K562 (cell line): Measurements from ENCODE around the gene ZNF691. TPM values are rescaled to one million over a fixed set of nuclear protein-coding genes. Genes with fewer than 3 reads are reported as not detected.

ENCODE experiments used
- BRD9 ChIP-seq: fragments of 450-650 bp; IDR thresholded peaks from 2 replicates; pipeline ENCODE4 v1.6.1; 2018; ENCODE audit warnings: low read depth; ENCODE audit not compliant: partially characterized antibody
- CCAR2 ChIP-seq: fragments of 200-400 bp; formaldehyde crosslinking; IDR thresholded peaks from 2 replicates; pipeline ENCODE4 v1.6.1; 2017; ENCODE audit warnings: mild to moderate bottlenecking, low read depth, low read length
- CXXC5 ChIP-seq: fragments of 250-450 bp; sonication (Bioruptor Pico); IDR thresholded peaks from 2 replicates; pipeline ENCODE4 v1.8.0; 2022; ENCODE audit warnings: inconsistent platforms, mild to moderate bottlenecking, moderate library complexity
- DDX20 ChIP-seq: fragments of 450-650 bp; IDR thresholded peaks from 2 replicates; pipeline ENCODE4 v1.6.1; 2016; ENCODE audit warnings: missing genetic modification characterization, low read depth, mild to moderate bottlenecking, missing compliant biosample characterization, moderate library complexity
- JUN ChIP-seq, 2 experiments: sonication (generic) in 1 of 2; formaldehyde crosslinking in 1 of 2; IDR thresholded peaks; 2 replicates each; pipeline versions ENCODE4 v1.6.1 to v1.8.0; 2012 to 2022; ENCODE audit warnings: borderline replicate concordance in 2 of 2, mild to moderate bottlenecking in 2 of 2, improper control_type of control experiment in 1 of 2, low read depth in 1 of 2, low read length in 1 of 2, missing genetic modification reagents in 1 of 2
- SFPQ ChIP-seq: fragments of 200-400 bp; formaldehyde crosslinking; IDR thresholded peaks from 2 replicates; pipeline ENCODE4 v1.6.1; 2017; ENCODE audit warnings: mild to moderate bottlenecking, low read depth, low read length, moderate library complexity
- SRSF3 ChIP-seq: fragments of 200-400 bp; formaldehyde crosslinking; IDR thresholded peaks from 2 replicates; pipeline ENCODE4 v1.6.1; 2016; ENCODE audit warnings: mild to moderate bottlenecking, low read length, moderate library complexity; ENCODE audit not compliant: insufficient read depth
- ZBTB26 ChIP-seq: fragments of 450-650 bp; formaldehyde crosslinking; IDR thresholded peaks from 2 replicates; pipeline ENCODE4 v1.4.0; 2022; ENCODE audit warnings: missing genetic modification characterization
- ZKSCAN8 ChIP-seq: fragments of 200-800 bp; sonication (Bioruptor generic); IDR thresholded peaks from 2 replicates; pipeline ENCODE4 v1.6.1; 2016; ENCODE audit warnings: missing genetic modification characterization, missing compliant biosample characterization
- ZNF121 ChIP-seq: sonication (generic); formaldehyde crosslinking; conservative IDR thresholded peaks from 2 replicates; pipeline ENCODE4 v1.8.0; 2022; ENCODE audit warnings: missing genetic modification reagents
- ZNF707 ChIP-seq: fragments of 250-450 bp; sonication (Bioruptor Pico); conservative IDR thresholded peaks from 2 replicates; pipeline ENCODE4 v1.8.0; 2022; ENCODE audit warnings: inconsistent platforms, mild to moderate bottlenecking, moderate library complexity
- ZNF778 ChIP-seq: fragments of 450-650 bp; formaldehyde crosslinking; IDR thresholded peaks from 2 replicates; pipeline ENCODE4 v1.4.0; 2020; ENCODE audit warnings: mild to moderate bottlenecking, moderate library complexity
- polyA plus RNA-seq, 8 experiments: library from polyadenylated mRNA; depleted of rRNA in 4 of 8; stranded (reverse) in 5 of 8; unstranded in 3 of 8; fragments of >200 nt; fragmentation: Nextera tagmentation in 2 of 8; fragmentation: Illumina TruSeq in 1 of 8; extraction: Ambion mirVana in 2 of 8; extraction: Trizol in 1 of 8; gene quantifications; 2 replicates each; pipeline versions ENCODE4 v1.2.1 to v1.2.3, GENCODE V29; 2011 to 2014; ENCODE audit warnings: inconsistent platforms in 1 of 8, missing spikeins in 1 of 8
- total RNA-seq, 7 experiments: library from RNA; depleted of rRNA in 6 of 7; stranded (reverse); fragments of >200 nt in 6 of 7; fragmentation: Illumina TruSeq in 2 of 7; extraction: Trizol in 2 of 7; gene quantifications; 2 replicates each; pipeline versions ENCODE4 v1.2.1 to v1.2.3, GENCODE V29; 2011 to 2021; ENCODE audit warnings: low replicate concordance in 1 of 7
- TF ChIP-seq, protein P1 (sequence below): fragments of 450-650 bp; formaldehyde crosslinking; conservative IDR thresholded peaks from 2 replicates; pipeline ENCODE4 v1.4.0; 2022; ENCODE audit warnings: mild to moderate bottlenecking, missing genetic modification characterization
- TF ChIP-seq, protein P2 (sequence below): sonication (generic); formaldehyde crosslinking; IDR thresholded peaks from 2 replicates; pipeline ENCODE4 v1.8.1; 2023; ENCODE audit warnings: missing genetic modification reagents, mild to moderate bottlenecking, borderline replicate concordance

The ZNF691 gene
- total and polyA plus RNA-seq, 9 of the 15 experiments (the other 6 are each of a cell fraction or from before 2014, with no cell fraction given) = 10.7 to 30.4 (median 14.8) TPM

GRCh38 chr1:42846257-42847110 is at the start of gene ZNF691 (continued):
- no peak for TF ChIP-seq SFPQ
- no peak for TF ChIP-seq ZNF778 (CRISPR knock-in tag)
- no peak for TF ChIP-seq BRD9
- TF ChIP-seq CCAR2 = no peak
- peak; percentile 90 for TF ChIP-seq CXXC5 (CRISPR knock-in tag)
- 0 out of 2 replicates have a peak, but pooled peaks have one; percentile 40 for TF ChIP-seq SRSF3
- TF ChIP-seq ZNF121 (CRISPR knock-in tag) = no peak
- TF ChIP-seq, protein P1, sequence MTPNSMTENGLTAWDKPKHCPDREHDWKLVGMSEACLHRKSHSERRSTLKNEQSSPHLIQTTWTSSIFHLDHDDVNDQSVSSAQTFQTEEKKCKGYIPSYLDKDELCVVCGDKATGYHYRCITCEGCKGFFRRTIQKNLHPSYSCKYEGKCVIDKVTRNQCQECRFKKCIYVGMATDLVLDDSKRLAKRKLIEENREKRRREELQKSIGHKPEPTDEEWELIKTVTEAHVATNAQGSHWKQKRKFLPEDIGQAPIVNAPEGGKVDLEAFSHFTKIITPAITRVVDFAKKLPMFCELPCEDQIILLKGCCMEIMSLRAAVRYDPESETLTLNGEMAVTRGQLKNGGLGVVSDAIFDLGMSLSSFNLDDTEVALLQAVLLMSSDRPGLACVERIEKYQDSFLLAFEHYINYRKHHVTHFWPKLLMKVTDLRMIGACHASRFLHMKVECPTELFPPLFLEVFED (CRISPR knock-in tag) = peak; percentile 47; the same call in 1 of the 2 replicates
- TF ChIP-seq DDX20 (tag) = no peak
- TF ChIP-seq ZKSCAN8 = no peak
- no peak for TF ChIP-seq ZNF707 (CRISPR knock-in tag)
- TF ChIP-seq ZBTB26 (CRISPR knock-in tag) = no peak; the same call in 1 of the 2 replicates
- no peak for TF ChIP-seq JUN (IDR thresholded peaks at IDR 0.05; ENCODE audit: borderline replicate concordance, low read depth, low read length)
- peak; percentile 59; the same call in 1 of the 2 replicates for TF ChIP-seq JUN (CRISPR knock-in tag; IDR thresholded peaks at IDR 0.05; ENCODE audit: borderline replicate concordance)
- TF ChIP-seq, protein P2, sequence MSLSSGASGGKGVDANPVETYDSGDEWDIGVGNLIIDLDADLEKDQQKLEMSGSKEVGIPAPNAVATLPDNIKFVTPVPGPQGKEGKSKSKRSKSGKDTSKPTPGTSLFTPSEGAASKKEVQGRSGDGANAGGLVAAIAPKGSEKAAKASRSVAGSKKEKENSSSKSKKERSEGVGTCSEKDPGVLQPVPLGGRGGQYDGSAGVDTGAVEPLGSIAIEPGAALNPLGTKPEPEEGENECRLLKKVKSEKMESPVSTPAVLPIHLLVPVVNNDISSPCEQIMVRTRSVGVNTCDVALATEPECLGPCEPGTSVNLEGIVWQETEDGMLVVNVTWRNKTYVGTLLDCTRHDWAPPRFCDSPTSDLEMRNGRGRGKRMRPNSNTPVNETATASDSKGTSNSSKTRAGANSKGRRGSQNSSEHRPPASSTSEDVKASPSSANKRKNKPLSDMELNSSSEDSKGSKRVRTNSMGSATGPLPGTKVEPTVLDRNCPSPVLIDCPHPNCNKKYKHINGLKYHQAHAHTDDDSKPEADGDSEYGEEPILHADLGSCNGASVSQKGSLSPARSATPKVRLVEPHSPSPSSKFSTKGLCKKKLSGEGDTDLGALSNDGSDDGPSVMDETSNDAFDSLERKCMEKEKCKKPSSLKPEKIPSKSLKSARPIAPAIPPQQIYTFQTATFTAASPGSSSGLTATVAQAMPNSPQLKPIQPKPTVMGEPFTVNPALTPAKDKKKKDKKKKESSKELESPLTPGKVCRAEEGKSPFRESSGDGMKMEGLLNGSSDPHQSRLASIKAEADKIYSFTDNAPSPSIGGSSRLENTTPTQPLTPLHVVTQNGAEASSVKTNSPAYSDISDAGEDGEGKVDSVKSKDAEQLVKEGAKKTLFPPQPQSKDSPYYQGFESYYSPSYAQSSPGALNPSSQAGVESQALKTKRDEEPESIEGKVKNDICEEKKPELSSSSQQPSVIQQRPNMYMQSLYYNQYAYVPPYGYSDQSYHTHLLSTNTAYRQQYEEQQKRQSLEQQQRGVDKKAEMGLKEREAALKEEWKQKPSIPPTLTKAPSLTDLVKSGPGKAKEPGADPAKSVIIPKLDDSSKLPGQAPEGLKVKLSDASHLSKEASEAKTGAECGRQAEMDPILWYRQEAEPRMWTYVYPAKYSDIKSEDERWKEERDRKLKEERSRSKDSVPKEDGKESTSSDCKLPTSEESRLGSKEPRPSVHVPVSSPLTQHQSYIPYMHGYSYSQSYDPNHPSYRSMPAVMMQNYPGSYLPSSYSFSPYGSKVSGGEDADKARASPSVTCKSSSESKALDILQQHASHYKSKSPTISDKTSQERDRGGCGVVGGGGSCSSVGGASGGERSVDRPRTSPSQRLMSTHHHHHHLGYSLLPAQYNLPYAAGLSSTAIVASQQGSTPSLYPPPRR (CRISPR knock-in tag) = no peak
